NOMO-1 treated with DMSO at 0.1 percent for 48 hours (cell line): ENCODE results near the gene MAPK11.

Experiments
- DNase-seq: peaks from one replicate; lab custom pipeline; 2025; ENCODE audit not compliant: unreplicated experiment; lab: John Stamatoyannopoulos, UW

The MAPK11 gene

GRCh38 chr22:50296658-50297490 lies 26.7 kb upstream of the MAPK11 start:
- no peak for DNase-seq

GRCh38 chr22:50294319-50294656 lies 24.1 kb upstream of the MAPK11 start:
- no peak for DNase-seq

GRCh38 chr22:50293441-50294318 lies 23.5 kb upstream of the MAPK11 start:
- DNase-seq, result no peak

- no peak for DNase-seq
Observed at GRCh38 chr22:50292643-50293440, 22.7 kb upstream of the MAPK11 start.

GRCh38 chr22:50289942-50290630 lies 19.9 kb upstream of the MAPK11 start:
- no peak for DNase-seq

- DNase-seq, result no peak
Observed at GRCh38 chr22:50289151-50289941, 19.2 kb upstream of the MAPK11 start.

DNA sequence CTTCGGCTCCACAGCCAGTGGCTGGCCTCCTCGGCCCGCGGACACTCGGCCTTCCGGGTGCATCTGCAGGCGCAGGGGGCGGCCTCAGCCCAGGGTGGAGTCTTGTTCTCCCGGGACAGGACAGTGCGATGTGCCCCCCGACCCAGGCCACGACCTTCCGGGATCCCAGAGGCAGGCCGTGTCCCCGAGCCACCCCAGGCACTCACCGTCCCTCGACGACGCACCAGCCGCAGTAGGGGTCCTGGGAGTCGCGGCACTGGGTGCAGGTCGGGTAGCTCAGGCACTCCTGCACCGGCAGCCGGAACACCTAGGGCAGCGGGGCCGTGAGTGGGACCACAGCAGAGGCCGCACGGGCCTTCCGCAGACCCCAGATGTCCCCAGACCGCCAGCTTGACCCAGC lies 17.6 kb upstream of the MAPK11 start:
- no peak for DNase-seq

DNA sequence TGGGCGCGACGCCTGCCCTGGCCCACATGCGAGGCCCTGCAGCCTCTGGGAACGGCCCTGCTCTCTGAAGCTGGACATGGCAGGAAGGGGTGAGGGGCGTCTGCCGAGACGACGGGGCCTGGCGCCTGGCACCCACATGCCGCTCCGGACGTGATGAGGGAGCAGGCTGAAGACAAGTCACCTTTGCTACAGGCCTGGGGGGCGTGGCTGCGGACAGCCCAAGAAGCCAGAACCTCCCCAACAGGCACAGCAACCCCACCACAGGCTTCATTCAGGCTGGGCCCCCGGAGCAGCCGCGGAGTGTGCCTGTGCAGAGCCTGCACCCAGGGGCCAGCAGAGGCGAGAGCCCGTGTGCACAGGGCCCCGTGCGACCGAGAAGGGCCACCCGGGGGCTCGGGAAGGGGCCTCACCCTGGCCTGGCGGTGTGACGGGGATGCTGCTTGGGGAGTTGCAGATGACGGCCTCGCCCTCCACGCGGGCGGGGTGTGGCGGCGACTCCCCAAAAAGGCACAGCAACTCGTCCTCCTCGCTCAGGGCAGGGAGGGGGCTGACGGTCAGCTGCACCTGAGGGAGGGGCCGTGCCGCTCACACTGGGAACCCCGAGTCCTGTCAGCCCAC lies 16.6 kb upstream of the MAPK11 start:
- no peak for DNase-seq

GRCh38 chr22:50286275-50286674 lies 16.1 kb upstream of the MAPK11 start:
- no peak for DNase-seq

GRCh38 chr22:50285568-50286229 lies 15.5 kb upstream of the MAPK11 start:
- DNase-seq, result no peak

GRCh38 chr22:50284479-50284878 lies 14.3 kb upstream of the MAPK11 start:
- no peak for DNase-seq

DNA sequence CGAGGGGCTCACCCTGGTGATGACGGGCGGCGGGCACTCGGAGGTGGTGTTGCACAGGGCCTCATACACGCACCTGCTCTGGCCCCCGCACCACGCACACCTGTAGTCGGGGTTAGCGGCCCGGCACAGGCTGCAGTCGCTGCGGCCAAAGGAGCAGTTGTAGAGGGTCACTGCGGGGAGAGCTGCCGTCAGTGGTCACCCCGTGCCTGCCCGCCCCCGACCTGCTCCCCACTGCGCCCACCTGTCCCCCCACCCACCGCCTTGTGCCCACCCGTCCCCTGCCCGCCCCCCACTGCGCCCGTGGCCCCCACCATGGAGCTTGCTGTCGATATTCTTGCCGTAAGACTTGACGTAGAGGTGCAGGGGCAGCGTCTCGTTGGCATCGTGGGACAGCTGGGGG lies 13.6 kb upstream of the MAPK11 start:
- no peak for DNase-seq

DNA sequence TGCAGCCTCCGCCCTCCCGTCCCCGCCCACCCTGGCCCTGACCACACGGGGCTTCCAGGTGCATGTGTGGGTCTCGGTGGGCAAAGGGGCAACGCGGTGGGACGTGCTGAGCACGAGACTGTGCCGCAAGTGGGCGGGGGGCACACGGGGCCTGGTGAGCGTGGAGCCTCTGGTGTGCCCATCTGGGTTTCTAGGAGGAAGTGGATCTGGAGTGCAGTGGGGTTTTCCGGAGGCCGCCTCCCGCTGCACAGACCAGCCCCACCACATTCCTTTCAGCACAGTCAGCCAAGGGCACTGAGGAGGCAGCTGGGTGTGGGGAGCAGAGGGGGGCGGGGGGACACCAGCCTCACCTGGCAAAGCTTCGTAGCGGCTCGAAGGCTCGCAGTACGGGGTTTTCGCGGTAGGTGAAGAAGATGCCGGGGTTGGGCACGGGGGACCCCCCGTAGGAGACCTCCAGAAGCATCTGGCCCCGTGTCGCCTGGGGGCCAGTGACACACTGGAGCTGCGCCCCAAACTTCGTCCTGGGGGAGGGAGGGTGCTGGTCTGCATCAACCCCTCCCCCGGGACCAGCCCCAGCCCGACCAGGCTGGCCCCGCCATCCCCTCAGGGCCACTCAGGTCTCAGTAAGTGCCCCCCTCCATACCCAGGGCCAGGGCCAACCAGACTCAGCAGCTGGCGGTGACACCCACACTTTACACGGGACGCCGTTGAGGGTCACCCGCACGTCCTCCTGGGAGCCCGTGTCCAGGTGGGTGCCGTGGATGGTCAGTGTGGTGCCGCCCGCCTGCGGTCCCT lies 12.4 kb upstream of the MAPK11 start:
- DNase-seq, result no peak

- DNase-seq, result no peak
Observed at GRCh38 chr22:50281957-50282356, 11.8 kb upstream of the MAPK11 start.

DNA sequence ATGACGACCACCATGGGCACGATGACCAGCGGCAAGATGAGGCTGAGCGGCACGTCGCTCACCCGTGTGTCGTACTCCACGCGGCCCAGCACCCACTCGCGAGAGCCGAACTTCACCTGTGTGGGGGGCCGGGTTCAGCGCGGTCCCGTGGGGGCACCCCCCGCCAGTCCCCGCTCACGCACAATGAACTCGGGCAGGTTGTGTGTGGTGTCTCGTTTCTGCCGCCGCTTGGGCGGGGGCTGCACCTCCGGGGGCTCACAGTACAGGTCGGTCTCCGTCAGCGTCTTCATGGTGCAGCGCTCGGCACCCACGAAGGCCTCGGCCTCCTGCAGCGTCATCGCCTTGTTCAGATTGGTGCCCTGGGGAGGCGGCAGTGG lies 11.2 kb upstream of the MAPK11 start:
- no peak for DNase-seq

DNA sequence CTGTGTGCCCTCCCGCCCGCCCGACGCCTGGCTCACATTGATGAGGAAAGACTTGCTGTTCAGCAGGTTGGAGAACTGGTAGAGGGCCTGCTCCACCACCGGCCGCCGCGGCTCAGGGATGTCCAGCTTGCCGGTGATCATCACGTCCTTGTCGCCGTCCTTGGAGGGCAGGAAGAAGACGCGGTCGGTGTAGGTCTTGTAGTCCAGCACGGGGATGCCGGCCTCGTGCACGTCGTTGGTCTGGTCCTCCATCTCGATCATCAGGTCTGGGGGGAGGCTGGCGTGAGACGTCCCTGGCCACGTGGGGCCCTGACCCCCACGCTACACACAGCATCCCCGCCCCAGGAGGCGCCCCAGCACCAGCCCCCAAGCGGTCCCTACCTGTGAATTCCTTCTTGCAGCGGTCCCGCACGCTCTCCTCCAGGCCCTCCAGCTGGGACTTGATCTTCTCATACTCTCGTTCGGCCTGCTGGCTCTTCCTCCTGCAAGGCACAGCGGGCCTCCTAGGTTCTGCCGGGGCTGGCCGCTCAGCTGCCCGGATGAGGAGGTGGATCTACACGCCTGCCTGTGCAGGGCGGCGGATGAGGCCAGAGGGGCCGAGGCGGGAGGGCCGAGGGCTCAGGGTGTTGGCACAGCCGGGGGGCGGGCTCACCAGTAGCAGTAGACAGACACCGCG lies 10.7 kb upstream of the MAPK11 start:
- DNase-seq, result no peak

DNA sequence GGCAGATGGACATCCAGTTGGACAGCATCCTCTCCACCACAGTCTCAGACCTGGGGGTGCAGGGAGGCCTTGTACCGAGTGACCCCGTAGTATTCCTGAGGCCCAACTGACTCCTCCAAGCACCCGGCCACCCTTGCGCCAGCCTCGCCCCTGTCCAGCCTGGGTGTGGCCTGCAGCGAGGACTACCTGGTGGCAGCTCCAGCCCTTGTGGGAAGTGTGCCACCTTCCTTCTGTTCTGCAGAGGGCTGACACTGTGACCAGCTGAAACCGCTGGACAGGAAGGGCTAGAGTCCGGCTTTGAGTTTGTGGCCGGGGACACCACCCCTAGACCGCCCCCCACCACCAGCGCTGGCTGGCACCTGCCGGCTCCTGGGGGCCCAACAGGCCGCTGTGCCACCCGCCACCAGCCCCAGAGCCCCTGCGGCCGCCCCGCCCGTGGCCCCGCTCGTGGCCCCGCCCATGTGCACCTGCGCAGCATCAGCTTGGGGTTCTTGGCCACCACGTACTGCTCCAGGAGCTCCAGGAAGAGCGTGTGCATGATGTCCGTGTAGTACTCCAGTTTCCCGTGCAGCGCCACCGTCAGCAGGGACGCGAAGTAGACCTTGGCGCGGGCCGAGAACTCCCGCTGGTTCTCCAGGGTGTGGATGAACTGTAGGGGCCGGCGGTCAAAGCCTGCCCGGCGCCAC lies 10.0 kb upstream of the MAPK11 start:
- DNase-seq, result no peak
